AG10803 (cell line): ENCODE data around the gene CSPG4.
"Not testable (repeated sequence)": the region's sequence is repeated elsewhere in the genome, so short reads cannot be mapped to it uniquely, and the experiment has no call there.

Source experiments
- DNase-seq: peaks from one replicate; pipeline ENCODE4 v3.0.0; 2010; ENCODE audit warnings: low read depth
- H3K4me3 ChIP-seq: 2 replicates; pipeline ENCODE4 v1.5.1; 2011; ENCODE audit warnings: mild to moderate bottlenecking, low read length, control low read depth
- TF ChIP-seq, protein P1 (sequence below): conservative IDR thresholded peaks from 2 replicates; pipeline ENCODE4 v1.5.1; 2011; ENCODE audit warnings: mild to moderate bottlenecking, low read length, control low read depth, inconsistent platforms

Gene CSPG4

DNA sequence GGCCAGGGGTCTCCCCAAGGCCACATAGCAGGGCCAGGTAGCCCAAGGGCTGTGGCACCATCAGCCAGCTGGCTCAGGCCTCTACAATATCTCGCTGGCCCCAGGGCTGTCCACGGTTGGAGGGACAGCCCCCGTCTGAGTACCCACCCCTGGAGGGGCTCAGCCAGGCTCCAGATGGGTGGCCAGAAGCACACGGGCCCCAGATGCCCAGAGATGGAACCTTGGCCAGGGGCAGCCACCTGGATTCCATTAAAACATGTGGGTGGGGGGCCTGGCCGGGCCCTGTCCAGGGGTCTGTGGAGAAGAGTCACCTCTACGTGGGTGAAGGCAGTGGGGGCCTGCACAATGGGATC is 8.4 kb downstream of the CSPG4 start:
- no peak for DNase-seq

DNA sequence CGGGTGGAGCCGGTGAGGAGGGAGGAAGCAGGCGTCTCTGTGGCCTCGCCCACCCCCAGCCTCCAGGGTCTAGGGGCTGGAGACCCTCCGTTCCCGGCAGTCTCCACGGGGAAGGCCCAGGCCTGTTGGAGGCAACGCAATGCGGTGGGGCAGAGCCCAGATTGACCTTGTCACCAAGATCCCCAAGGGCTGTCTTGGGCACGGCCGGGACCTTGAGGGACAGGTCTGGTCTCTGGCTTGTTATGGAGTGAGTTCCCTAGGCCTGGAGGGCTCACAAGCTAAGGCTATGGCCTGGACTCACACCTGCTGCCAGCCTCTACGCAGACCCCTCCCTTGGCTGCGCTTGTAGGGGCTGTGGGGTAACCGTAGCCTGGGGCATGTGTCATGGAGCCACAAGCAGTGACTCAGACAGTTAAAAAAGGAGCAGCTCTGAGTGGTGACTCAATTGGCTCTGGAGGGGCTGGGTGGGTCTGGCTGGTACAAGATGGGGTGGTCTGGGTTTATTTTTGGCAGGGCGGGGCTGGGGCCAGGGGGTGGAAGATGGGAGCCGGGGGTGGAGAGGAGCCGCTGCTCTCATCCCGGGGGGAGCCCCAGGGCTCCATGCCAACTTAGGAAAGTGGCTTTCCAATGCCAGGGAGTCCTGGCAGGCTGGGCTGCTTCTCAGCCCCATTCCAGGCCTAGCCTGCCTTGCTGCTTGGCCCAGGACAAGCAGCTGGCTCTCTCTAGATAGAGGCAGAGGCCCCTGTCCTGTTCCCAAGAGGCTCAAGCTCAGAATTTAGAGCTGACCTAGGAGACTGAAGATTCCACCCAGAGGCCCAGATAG is 9.0 kb downstream of the CSPG4 start:
- not testable (repeated sequence) for DNase-seq, H3K4me3 ChIP-seq

More for the DNA sequence above, 8.4 kb downstream of the CSPG4 start:
- TF ChIP-seq, protein P1, sequence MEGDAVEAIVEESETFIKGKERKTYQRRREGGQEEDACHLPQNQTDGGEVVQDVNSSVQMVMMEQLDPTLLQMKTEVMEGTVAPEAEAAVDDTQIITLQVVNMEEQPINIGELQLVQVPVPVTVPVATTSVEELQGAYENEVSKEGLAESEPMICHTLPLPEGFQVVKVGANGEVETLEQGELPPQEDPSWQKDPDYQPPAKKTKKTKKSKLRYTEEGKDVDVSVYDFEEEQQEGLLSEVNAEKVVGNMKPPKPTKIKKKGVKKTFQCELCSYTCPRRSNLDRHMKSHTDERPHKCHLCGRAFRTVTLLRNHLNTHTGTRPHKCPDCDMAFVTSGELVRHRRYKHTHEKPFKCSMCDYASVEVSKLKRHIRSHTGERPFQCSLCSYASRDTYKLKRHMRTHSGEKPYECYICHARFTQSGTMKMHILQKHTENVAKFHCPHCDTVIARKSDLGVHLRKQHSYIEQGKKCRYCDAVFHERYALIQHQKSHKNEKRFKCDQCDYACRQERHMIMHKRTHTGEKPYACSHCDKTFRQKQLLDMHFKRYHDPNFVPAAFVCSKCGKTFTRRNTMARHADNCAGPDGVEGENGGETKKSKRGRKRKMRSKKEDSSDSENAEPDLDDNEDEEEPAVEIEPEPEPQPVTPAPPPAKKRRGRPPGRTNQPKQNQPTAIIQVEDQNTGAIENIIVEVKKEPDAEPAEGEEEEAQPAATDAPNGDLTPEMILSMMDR, result no peak
- H3K4me3 ChIP-seq, result no peak overlapping the region

GRCh38 chr15:75702436-75702835 is 10.2 kb downstream of the CSPG4 start:
- TF ChIP-seq, protein P1, result no peak
- DNase-seq, result no peak
- no peak overlapping the region for H3K4me3 ChIP-seq

DNA sequence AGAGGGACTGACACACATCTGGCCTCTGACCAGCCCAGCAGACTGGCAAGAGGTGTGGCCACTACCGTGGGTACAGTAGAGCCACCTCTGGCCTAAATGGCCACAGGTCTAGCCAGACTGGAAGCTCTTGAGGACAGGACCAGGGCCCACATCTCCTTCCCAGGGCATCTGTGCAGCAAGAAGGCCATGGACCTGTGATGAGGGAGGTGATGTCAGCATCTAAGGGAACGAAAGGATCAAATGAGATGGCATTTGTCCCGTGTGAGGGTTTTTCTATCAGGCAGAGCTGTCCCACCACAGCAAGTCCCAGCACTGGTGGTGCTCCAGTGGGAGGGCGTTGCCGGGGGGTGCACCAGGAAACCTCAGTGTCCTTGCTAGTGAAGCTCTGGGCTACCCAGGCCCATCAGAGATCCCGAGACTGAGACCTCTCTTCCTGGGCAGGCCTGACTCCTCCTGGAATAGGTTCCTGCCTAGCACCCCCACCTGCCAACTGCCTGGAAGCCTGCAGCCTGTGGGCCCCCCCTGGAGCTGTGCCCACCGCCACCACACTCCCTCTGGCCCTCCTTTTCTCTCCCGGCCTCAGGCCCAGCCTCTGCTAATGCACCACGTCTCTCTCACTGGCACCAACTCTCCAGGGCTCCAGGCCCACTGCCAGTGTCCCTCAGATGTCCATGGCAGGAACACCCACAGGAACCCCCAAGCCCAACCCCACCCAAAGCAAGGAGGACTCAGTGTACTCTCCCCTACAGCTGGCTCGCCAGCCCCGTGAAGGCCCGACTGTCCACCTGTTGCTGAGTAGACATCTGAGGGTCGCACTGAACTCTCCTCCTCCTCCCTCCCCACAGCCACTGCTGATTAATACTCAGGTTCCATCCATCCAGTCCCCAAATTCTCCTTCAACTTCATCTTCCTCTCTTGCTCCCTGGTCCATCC is 11.3 kb downstream of the CSPG4 start:
- H3K4me3 ChIP-seq, DNase-seq: not testable (repeated sequence)

GRCh38 chr15:75699961-75700874 is 12.4 kb downstream of the CSPG4 start:
- DNase-seq, result peak; percentile 76
- not testable (repeated sequence) for H3K4me3 ChIP-seq

- not testable (repeated sequence) for H3K4me3 ChIP-seq, DNase-seq
Observed at GRCh38 chr15:75699517-75699916, 13.1 kb downstream of the CSPG4 start.

GRCh38 chr15:75697974-75698747 is 14.5 kb downstream of the CSPG4 start:
- not testable (repeated sequence) for H3K4me3 ChIP-seq, DNase-seq

DNA sequence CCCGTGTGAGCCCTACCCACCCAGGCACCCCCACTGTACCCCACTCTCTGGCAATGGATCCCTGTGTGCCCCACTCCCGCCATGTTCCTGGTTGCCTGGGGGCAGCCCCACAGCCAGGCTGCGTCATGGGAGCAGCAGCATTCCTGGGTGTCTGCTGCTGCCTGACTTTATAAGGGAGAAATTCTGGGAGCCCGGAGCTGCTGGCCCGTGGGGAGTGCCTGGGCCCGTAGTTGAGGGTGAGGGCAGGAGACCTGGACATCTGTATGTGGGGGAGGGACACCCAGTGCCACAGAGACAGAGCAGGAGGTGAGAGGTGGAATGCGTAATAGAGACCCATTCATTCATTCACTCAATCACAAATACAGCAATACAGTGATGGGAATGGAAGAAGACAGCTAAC is 15.1 kb downstream of the CSPG4 start:
- no peak for DNase-seq
- TF ChIP-seq, protein P1, result no peak
- H3K4me3 ChIP-seq, result no peak overlapping the region

DNA sequence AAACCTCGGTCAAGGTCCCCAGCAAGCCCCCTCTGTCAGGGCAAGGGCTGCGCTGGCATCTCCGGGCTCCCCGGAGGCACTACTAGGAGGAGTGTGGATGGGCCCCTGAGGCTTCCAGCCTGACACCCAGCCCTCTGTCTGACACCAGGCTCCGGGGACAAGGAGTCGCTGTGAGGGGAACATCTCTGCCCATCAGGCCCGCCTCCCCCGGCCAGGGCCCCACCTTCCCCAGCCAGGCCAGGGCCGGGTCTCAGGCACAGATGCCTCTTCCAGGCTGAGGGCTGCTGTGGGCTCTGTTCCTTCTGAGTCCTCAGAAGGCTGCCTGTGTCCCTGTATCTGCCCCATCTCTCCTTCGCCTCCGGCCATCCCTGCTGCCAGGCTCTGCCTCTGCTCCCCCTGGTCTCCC is 15.8 kb downstream of the CSPG4 start:
- no peak for DNase-seq
- H3K4me3 ChIP-seq, result no peak overlapping the region
- TF ChIP-seq, protein P1, result no peak
